Muscle layer of duodenum (tissue), 2 donors: Measurements from ENCODE around the gene PSTPIP1.

Experiments used
- H3K27ac ChIP-seq: one replicate; pipeline ENCODE4 v1.7.0; 2013; ENCODE audit warnings: mild to moderate bottlenecking, low read length
- H3K27me3 ChIP-seq: one replicate; pipeline ENCODE4 v1.7.0; 2013; ENCODE audit warnings: low read depth, mild to moderate bottlenecking, control low read depth, low read length
- H3K36me3 ChIP-seq, 2 donors: one replicate each; pipeline ENCODE4 v1.7.0; 2013; ENCODE audit warnings: low read length in 2 of 2, control low read depth in 1 of 2, mild to moderate bottlenecking in 1 of 2; ENCODE audit not compliant: insufficient read depth in 2 of 2, control insufficient read depth in 1 of 2
- H3K4me1 ChIP-seq, 2 donors: one replicate each; pipeline ENCODE4 v1.7.0; 2013; ENCODE audit warnings: low read length in 2 of 2, mild to moderate bottlenecking in 2 of 2, control low read depth in 1 of 2, moderate library complexity in 1 of 2; ENCODE audit not compliant: insufficient read depth in 2 of 2, control insufficient read depth in 1 of 2
- H3K4me3 ChIP-seq, 2 donors: one replicate each; pipeline ENCODE4 v1.7.0; 2013; ENCODE audit warnings: low read length in 2 of 2, low read depth in 1 of 2, mild to moderate bottlenecking in 1 of 2
- H3K9me3 ChIP-seq, 2 donors: one replicate each; pipeline ENCODE4 v1.7.0; 2013; ENCODE audit warnings: low read length in 2 of 2, control low read depth in 1 of 2, mild to moderate bottlenecking in 1 of 2; ENCODE audit not compliant: control insufficient read depth in 1 of 2
- donor health status: healthy.

Gene PSTPIP1

GRCh38 chr15:77042955-77043920 lies 48.3 kb downstream of the PSTPIP1 start:
- H3K4me1 ChIP-seq = no peaks in the 10 kb centered on the region
- H3K9me3 ChIP-seq = no peaks in the 10 kb centered on the region
- no peak overlapping the region for H3K27ac ChIP-seq
- H3K4me3 ChIP-seq = no peak overlapping the region
- no peaks in the 10 kb centered on the region for H3K27me3 ChIP-seq
- peaks cover 34 to 50% of the 10 kb centered on the region in 2 donors for H3K36me3 ChIP-seq

- peaks cover 34 to 42% of the 10 kb centered on the region in 2 donors for H3K36me3 ChIP-seq
These were observed 49.5 kb downstream of the PSTPIP1 start for GRCh38 chr15:77044228-77045042.

GRCh38 chr15:77045985-77046384 lies 51.1 kb downstream of the PSTPIP1 start:
- Histone ChIP-seq H3K36me3 (peaks cover 34 to 38% of the 10 kb centered on the region in 2 donors), H3K27ac (no peak overlapping the region), H3K9me3 (no peaks in the 10 kb centered on the region), H3K4me3 (no peak overlapping the region), H3K27me3 (no peaks in the 10 kb centered on the region), H3K4me1 (no peaks in the 10 kb centered on the region)

More at GRCh38 chr15:77044228-77045042, 49.5 kb downstream of the PSTPIP1 start:
- Histone ChIP-seq H3K4me3 (no peak overlapping the region), H3K4me1 (no peaks in the 10 kb centered on the region), H3K27me3 (no peaks in the 10 kb centered on the region), H3K9me3 (no peaks in the 10 kb centered on the region), H3K27ac (no peak overlapping the region)

- Histone ChIP-seq H3K36me3 (peaks cover 37 to 41% of the 10 kb centered on the region in 2 donors), H3K27ac (no peak overlapping the region)
These were observed 51.9 kb downstream of the PSTPIP1 start for GRCh38 chr15:77046704-77047412.

GRCh38 chr15:77048135-77048876 lies 53.4 kb downstream of the PSTPIP1 start:
- no peaks in the 10 kb centered on the region for H3K27me3 ChIP-seq
- H3K36me3 ChIP-seq = peaks cover 34 to 42% of the 10 kb centered on the region in 2 donors
- no peaks in the 10 kb centered on the region for H3K4me1 ChIP-seq
- no peaks in the 10 kb centered on the region for H3K9me3 ChIP-seq
- no peak overlapping the region for H3K27ac ChIP-seq
- no peak overlapping the region for H3K4me3 ChIP-seq

More at GRCh38 chr15:77046704-77047412, 51.9 kb downstream of the PSTPIP1 start:
- H3K27me3 ChIP-seq = no peaks in the 10 kb centered on the region
- H3K9me3 ChIP-seq = no peaks in the 10 kb centered on the region
- H3K4me1 ChIP-seq = no peaks in the 10 kb centered on the region
- no peak overlapping the region for H3K4me3 ChIP-seq

GRCh38 chr15:77052556-77052955 lies 57.6 kb downstream of the PSTPIP1 start:
- Histone ChIP-seq H3K4me1 (peaks cover 0 to 4% of the 10 kb centered on the region in 2 donors), H3K27ac (no peak overlapping the region), H3K9me3 (no peaks in the 10 kb centered on the region), H3K36me3 (peaks cover 9 to 12% of the 10 kb centered on the region in 2 donors), H3K4me3 (no peak overlapping the region), H3K27me3 (no peaks in the 10 kb centered on the region)

GRCh38 chr15:77053709-77054108 lies 58.8 kb downstream of the PSTPIP1 start:
- H3K4me3 ChIP-seq = no peak overlapping the region
- peaks cover 9 to 12% of the 10 kb centered on the region in 2 donors for H3K36me3 ChIP-seq
- H3K4me1 ChIP-seq = peaks cover 4% of the 10 kb centered on the region in 2 donors
- no peak overlapping the region for H3K27ac ChIP-seq
- H3K27me3 ChIP-seq = no peaks in the 10 kb centered on the region
- no peaks in the 10 kb centered on the region for H3K9me3 ChIP-seq

- Histone ChIP-seq H3K4me1 (peaks cover 17 to 35% of the 10 kb centered on the region in 2 donors), H3K36me3 (peaks cover 4 to 6% of the 10 kb centered on the region in 2 donors), H3K27me3 (no peaks in the 10 kb centered on the region), H3K9me3 (no peaks in the 10 kb centered on the region), H3K4me3 (no peak overlapping the region), H3K27ac (no peak overlapping the region)
These were observed 62.1 kb downstream of the PSTPIP1 start for GRCh38 chr15:77057072-77057471.

GRCh38 chr15:77057685-77058084 lies 62.8 kb downstream of the PSTPIP1 start:
- peaks cover 17 to 36% of the 10 kb centered on the region in 2 donors for H3K4me1 ChIP-seq
- H3K36me3 ChIP-seq = peaks cover 0 to under 1% of the 10 kb centered on the region in 2 donors
- H3K27ac ChIP-seq = no peak overlapping the region
- no peak overlapping the region for H3K4me3 ChIP-seq
- no peaks in the 10 kb centered on the region for H3K9me3 ChIP-seq
- H3K27me3 ChIP-seq = no peaks in the 10 kb centered on the region

- no peaks in the 10 kb centered on the region for H3K27me3 ChIP-seq
- no peak overlapping the region for H3K4me3 ChIP-seq
- H3K36me3 ChIP-seq = no peaks in the 10 kb centered on the region
- H3K27ac ChIP-seq = no peak overlapping the region
- H3K4me1 ChIP-seq = peaks cover 17 to 39% of the 10 kb centered on the region in 2 donors
- no peaks in the 10 kb centered on the region for H3K9me3 ChIP-seq
These were observed 63.5 kb downstream of the PSTPIP1 start for GRCh38 chr15:77058468-77058867.
